Hematopoietic multipotent progenitor cell treated with erythropoietin and hydrocortisone succinate and interleukin-3 and kit ligand, for 8 days (in vitro differentiated cells): Measurements from ENCODE around the gene SLC32A1.

ENCODE experiments used
- DNase-seq: peaks from one replicate; pipeline ENCODE4 v3.0.0-alpha.2; 2015

Gene SLC32A1

GRCh38 chr20:38755324-38755910 lies 31.1 kb downstream of the SLC32A1 start:
- no peak for DNase-seq

- DNase-seq: peak; percentile 36
These were observed 33.0 kb downstream of the SLC32A1 start for GRCh38 chr20:38757145-38757775.

GRCh38 chr20:38759106-38759505 lies 34.8 kb downstream of the SLC32A1 start:
- no peak for DNase-seq

DNA sequence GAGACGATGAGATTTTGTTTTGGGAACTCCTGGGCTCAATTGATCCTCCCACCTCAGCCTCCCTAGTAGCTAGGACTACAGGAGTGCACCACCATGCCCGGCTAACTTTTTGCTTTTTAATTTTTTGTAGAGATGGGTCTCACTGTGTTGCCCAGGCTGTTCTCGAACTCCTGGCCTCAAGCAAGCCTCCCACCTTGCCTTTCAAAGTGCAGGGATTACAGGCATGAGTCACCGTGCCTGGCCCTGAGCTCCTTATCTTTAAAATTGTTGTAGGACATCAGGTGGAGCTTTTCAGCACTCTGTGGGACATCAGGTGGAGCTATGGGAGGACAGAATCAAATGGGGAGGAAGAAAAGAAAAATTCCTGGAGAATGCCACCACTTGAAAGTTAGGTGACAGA lies 36.7 kb downstream of the SLC32A1 start:
- DNase-seq: no peak

DNA sequence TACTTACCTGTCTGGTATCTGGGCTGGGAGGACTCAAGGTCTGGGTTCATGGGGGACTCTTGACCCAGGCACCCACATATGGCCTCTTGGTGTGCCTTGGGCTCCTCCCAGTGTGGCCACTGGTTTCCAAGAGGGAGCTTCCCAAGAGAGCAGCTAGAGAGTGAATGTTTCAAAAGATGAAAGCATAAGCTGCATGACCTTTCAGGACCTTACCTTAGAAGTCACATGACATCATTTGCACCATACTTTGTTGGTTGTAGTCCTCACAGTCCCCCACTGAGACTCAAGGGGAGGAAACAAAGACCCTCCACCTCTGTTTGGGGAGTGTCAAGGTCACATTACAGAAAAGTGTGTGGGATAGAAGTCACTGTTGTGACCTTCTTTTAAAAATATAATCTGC lies 37.9 kb downstream of the SLC32A1 start:
- no peak for DNase-seq

- no peak for DNase-seq
These were observed 39.3 kb downstream of the SLC32A1 start for GRCh38 chr20:38763616-38764015.

- DNase-seq: peak; percentile 51
These were observed 40.5 kb downstream of the SLC32A1 start for GRCh38 chr20:38764567-38765318.

DNA sequence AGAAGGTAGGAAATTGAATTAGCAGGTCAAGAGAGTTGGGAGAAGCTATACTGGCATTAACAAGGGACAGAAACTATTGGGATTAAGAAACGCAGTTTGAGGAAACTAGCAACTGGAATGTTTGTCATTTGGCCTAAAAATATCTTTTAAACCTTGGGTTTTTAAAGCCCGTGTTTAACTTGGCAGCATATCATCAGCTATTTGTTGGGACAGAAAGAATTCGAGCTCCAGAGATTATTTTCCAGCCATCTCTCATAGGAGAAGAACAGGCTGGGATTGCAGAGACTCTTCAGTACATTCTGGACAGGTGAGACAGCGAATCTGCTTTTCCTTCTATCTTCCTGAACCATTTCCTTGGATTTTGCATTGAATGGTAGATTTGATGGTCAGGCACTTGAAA lies 41.8 kb downstream of the SLC32A1 start:
- DNase-seq: no peak

DNA sequence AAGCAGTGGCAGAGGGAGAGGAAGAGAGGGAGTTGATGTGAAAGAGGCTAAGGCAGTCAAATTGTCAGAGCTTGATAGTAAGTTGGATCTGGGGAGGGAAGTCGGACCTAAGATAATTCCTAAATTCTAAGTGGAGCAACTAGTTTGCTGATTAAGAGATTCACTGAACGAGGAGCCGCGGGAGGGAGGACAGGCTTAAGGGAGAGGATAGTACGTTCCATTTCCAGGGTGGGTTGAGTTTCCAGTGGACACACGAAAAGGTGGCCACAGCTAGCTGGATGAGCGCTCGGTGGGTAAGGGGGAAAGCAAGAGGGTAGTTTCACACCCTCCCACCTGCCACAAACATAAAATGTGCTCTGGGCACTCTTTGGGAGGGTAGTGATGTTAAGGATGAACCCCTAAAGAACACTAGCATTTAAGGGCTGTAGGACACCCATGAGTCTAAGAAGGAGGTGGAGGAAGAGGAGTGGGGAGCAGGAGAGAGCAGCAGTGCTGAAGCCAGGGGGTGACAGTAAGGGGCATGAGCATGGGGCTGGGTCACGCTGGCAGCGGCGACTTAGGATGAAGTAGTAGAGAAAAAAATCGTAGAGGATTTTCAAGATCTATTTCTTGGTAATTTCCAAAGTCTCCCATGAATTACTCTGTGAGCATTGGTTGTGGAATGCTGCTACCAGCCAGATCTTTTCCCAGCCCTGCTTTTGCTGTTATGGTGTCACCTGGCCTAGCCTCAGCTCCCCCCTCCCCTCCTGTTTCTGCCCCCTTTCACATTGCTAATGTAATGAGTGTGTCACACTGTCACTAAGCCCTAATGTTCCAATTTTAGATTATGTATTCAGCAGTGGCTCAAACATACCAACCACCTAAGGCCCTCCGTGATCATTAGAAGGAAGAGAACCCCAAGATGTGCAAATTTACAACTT lies 45.4 kb downstream of the SLC32A1 start:
- no peak for DNase-seq

- DNase-seq: no peak
These were observed 46.3 kb downstream of the SLC32A1 start for GRCh38 chr20:38770546-38770945.

DNA sequence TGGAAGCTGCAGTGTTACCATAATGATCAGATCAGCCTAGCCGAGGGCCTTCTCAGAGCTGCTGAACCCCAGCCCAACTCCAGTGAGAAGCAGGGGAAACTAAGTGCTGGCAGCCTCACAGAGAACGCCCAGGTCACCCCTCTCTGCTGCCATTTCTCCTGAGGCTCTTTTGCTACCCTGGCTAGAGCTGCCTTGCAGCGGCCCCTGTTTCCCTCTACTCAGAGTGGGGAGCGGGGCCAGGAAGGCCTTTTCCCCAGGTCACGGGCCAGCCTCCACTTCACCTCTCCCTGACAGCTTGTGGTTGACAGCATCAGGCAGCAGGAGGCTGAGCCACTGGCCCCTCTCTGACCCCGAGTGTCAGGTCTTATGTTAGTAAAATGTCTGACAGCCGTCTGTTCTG lies 46.7 kb downstream of the SLC32A1 start:
- DNase-seq: no peak

- no peak for DNase-seq
These were observed 47.3 kb downstream of the SLC32A1 start for GRCh38 chr20:38771621-38772020.

GRCh38 chr20:38774167-38774566 lies 49.9 kb downstream of the SLC32A1 start:
- no peak for DNase-seq

- no peak for DNase-seq
These were observed 52.1 kb downstream of the SLC32A1 start for GRCh38 chr20:38776363-38776762.
